GM20431 (cell line): Measurements from ENCODE around the gene UXS1.
"Not testable (repeated sequence)": the region's sequence is repeated elsewhere in the genome, so short reads cannot be mapped to it uniquely, and the experiment has no call there.

ENCODE experiments used
- in situ Hi-C: fragments of 300-500 bp; cut with MseI, MboI; formaldehyde crosslinking; loops from one replicate; pipeline ENCODE4 v1.15.0; 2020; ENCODE audit warnings: low sequenced_read_pairs; ENCODE audit not compliant: unreplicated experiment

The UXS1 gene

DNA sequence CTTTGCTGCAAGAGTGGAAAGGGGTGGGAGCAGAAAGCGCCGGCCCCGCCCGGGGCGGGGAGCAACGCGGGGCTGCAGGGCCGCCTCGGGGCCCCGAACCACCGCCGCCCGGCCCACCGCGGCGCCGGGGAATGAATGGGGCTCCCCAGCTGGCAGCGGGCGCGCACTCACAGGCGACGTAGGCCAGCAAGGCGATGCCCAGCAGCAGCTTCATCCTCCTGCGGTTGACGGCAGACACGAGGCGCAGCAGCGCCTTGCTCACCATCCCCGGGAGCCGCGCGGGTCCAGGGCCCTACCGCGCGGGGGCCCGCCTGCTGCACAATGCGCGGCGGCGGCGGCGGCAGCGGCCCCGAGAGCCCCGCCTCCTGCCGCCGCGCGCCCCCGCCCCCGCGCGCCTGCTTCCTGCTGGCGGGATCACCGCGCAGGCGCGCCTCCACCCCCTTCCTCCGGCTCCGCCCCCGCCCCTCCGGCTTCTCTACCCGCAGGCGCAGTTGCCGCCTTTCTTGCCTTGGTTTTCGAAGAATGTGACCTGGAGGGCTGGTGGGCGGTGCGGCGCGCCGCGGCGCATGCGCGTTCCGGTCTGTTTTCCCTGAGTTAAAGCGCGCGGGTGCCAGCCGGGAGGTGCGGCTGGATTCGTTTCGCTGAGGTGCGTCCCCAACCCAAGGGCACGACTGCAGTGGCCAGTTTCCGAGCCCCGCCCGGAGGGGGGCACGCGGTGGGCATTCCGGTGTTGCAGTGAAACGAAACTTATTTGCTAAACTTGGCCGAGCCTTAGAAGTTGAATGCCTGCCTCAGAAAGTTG is at the start of gene UXS1:
Gene UXS1, minus strand, starts transcription at position 325 of the 802 bp plus-strand sequence. Its CDS starts 60 bp downstream, at position 265.
- in situ Hi-C loops, result no loop called here

DNA sequence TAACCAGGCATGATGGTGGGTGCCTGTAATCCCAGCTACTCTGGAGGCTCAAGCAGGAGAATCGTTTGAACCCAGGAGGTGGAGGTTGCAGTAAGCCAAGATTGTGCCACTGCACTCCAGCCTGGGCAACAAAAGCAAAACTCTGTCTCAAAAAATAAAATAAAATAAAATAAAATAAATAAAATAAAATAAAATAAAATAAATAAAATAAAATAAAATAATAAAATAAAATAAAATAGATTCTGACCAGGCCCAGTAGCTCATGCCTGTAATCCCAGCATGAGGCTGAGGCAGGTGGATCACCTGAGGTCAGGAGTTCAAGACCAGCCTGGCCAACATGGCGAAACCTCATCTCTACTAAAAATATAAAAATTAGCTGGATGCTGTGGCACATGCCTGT is 45.4 kb upstream of the UXS1 start:
- in situ Hi-C loops, result loop anchor here (25.0 kb wide), 1 partner anchor 127 kb away; no protein-coding TSS in a partner anchor

DNA sequence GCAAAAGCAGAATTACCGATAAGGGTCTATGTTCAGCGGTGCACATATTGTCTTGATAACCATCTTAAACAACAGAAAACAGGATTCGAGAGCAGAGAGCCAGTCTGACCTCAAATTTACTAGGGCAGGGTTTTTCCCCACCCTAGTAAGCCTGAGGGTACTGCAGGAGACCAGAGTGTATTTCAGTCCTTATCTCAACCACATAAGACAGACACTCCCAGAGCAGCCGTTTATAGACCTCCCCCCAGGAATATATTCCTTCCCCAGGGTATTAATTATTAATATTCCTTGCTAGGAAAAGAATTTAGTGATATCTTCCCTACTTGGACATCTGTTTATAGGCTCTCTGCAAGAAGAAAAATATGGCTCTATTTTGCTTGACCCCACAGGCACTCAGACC is 41.3 kb upstream of the UXS1 start:
- in situ Hi-C loops, result loop anchor here (25.0 kb wide), 1 partner anchor 123 kb away; no protein-coding TSS in a partner anchor

DNA sequence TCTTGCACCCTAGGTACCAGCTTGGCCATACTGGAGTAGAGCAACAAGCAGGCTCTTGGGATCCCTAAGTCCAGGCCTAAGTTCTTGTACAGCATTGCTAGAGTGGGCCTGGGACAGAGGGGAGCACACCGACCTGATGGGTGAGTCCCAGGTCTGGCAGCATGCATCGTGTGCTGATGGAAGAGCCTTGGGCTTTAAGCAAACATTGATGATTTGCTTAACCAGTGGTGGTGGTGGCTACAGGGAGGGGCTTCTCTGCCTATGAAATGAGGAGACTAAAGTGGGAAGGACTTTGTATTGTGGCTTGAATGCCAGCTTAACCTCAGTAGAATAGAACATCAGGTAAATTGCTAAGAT is 39.2 kb upstream of the UXS1 start:
- in situ Hi-C loops, result loop anchor here (25.0 kb wide), 1 partner anchor 121 kb away; no protein-coding TSS in a partner anchor

DNA sequence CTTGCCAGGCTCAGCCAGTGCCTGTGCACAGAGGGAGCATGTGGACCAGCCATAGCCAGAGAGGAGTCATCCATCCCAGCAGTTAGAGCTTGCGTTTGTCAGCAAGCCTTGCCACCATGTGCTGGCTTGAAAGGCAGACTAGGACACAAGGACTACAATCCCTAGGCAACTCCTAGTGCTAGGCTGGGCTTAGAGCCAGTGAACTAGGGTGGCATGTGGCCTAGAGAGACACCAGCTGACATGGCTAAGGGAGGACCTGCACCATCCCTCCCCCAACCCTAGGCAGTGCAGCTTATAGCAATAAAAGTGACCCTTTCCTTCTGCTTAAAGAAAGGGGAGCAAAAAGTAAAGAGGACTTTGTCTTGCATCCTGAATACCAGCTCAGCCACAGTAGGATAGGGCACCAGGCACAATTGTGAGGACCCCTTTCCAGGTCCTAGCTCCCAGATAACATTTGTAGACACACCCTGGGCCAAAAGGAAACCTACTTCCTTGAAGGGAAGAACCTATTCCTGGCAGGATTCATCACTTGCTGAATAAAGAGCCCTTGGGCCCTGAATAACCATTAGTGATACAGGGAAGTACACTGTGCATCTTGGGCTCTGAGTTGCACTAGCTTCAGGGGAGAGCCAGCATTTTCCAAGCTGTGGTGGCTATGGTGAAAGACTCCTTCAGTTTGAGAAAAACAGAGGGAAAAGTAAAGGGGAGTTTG is 38.7 kb upstream of the UXS1 start:
- in situ Hi-C loops, result loop anchor here (25.0 kb wide), 1 partner anchor 120 kb away; no protein-coding TSS in a partner anchor

DNA sequence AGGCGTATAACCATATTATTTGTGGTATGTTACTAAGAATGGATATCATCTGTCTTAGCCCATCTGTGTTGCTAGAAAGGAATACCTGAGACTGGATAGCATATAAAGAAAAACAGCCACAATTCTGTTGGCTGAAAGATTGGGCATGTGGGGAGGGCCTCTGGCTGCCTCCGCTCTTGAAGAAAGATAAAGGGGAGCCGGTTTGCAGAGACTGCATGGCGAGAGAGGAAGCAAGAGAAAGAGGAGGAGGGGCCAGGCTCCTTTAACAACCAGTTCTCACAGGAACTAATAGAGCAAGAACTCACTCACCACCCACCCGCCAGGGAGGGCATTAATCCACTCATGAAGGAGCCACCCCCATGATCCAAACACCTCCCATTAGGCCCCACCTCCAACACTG is 29.2 kb upstream of the UXS1 start:
- in situ Hi-C loops, result no loop called here

DNA sequence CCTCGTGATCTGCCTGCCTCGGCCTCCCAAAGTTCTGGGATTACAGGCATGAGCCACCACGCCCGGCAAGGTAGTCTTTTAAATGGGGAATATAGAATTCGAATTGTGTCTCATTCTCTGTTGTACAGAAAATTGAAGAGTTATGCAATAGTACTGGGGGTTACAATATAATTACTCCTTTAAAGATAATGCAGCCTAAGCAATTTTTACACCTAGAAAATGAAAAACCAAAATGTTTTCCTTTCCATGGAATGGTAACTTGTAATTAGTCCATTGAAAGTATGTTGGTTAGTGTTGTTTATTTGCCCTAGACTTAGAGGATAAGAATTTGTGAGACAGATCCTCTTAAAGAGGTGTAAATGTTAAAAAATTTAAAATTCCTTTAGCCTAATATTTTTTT is 28.0 kb upstream of the UXS1 start:
- in situ Hi-C loops, result not testable (repeated sequence)

DNA sequence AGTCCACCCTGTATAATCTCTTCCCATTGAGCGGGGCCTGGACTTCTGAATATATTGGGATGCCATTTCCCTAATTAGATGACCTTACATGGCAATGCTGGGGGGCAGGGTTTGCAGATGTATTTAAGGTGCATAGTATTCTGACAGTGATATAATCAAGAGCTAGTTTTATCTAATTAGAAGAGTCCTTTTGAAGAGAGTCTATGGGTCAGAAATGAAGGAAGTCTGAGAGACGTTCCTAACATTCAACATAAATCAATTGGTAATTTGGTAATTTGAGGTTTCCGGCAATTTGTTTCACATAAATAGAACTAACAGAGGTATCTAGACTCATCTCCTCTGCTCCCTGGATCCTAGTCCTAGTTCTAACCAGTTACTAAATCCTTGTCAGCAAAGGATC is 25.7 kb upstream of the UXS1 start:
- in situ Hi-C loops, result no loop called here

DNA sequence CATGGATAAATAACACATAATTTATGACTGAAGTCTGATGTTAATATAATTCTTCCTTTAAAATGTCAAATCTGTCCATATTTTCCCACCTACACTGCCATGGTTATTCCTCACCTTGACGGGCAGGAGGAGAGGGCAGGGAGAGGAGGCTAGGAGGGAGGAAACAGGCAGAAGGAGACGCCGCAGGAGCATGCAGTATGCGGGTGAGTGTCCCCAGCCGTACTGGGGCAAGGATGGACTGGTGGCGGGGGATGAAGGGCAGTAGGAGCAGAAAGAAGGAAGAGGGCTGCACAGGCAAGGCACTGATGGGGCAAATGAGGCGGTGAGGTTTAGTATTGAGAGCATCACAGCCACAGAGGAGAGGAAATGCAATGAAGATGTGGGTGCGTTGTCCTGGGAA is 25.1 kb upstream of the UXS1 start:
- in situ Hi-C loops, result not testable (repeated sequence)

DNA sequence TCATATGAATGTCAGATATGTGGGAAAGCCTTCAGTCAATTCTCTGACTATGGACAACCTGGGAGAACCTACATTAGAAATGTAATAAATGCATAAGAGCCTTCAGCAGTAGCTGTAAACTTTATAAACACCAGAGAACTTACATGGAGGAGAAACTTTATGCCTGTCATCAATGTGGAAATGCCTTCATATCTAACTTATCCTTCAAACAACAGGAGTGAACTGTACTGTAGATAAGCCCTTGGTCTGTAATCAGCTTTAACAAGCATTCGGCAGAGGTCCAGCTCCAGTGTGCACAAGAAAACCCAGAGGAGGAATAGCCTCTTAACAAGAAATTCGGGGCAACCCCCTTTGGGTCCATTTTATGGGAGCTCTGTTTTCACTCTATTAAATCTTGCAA is 14.8 kb upstream of the UXS1 start:
- in situ Hi-C loops, result no loop called here

DNA sequence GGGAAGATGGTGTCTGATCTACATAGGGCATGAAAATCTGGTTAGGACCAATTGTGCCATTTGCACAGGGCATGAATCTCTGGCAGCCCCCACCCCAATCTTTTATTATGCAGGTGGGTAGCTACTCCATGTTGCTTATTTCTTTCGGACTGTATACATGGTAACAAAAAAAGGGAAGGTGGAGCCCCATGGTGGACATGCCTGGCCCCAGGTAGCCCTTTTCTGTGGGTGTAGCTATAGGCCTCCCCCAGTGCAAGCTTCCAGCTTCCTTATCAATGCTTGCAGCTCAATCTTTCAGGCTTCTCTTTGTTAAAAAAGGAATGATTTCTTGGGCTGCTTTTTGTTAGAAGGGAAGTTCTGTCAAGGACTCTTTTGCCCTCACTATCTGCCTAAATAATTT is 14.3 kb upstream of the UXS1 start:
- in situ Hi-C loops, result no loop called here

DNA sequence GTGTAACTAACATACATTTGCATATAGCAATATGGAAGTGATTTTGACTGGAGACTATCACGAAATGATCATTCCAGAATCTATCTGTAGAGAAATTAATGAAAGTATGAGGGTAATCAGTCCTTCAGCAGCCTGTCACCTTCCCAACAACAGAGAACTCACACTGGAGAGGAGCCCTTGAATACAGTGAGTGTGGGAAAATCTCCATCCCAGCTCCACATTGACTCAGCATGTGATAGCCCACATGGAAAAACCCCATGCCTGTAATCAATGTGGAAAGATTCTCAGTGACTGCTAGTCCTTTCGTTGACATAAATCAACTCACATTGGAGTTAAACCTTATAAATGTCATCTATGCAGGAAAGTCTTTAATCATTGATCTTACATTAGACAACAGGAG is 13.1 kb upstream of the UXS1 start:
- in situ Hi-C loops, result no loop called here

DNA sequence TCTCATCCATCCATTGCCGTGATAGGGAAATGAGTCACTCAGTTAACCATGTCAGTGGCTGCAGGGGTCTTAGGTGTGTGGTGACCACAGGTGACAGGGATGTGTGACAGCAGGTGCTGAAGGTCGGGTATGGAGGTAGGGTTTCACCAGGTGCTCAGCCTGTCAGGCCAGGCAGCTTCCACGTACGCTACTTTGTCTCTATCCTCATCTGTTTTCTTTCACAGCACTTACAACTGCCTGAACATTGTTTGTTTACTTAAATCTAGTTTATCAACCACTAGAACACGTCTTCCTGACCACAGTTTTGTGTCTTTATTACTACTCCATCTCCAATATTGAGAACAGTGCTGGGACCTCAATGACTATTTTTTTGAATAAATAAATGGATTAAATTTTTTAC is 11.4 kb upstream of the UXS1 start:
- in situ Hi-C loops, result no loop called here

DNA sequence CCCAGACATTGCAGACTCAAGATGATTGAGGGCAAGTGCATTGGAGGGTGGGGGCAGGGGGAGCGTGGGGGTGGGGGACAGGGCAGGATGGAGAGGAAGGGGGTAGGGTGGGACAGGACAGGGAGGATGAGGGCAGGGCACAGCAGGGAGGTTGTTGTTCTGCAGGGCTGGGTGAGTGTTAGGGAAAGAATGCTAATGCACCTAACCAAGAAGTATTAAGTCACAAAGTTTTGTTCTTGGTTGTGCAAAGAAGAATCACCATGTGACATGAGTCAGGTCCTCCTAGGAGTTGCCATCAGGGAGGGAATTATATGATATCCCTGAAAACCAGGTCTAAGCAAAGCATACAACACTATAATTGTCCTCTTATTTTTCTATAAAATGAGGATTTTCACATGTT is 10.4 kb upstream of the UXS1 start:
- in situ Hi-C loops, result not testable (repeated sequence)

DNA sequence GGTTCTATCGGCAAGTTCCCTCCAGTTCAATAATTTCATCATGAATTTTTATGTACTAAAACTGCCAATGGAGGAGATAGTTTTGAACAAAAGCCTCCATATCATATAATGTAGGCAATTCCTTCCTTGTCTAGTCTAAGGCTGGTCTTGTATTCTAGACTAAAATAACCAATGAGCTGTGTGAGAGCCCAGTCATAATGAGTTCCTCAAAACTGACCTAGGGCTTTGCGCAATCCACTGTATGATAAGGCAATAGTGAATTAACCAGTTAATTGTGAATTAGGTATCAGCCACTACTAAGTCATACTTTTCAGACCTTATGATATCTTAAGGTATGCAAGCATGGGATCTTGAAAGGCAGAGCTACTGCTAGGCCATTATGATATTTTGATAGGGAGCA is 7.6 kb upstream of the UXS1 start:
- in situ Hi-C loops, result no loop called here

DNA sequence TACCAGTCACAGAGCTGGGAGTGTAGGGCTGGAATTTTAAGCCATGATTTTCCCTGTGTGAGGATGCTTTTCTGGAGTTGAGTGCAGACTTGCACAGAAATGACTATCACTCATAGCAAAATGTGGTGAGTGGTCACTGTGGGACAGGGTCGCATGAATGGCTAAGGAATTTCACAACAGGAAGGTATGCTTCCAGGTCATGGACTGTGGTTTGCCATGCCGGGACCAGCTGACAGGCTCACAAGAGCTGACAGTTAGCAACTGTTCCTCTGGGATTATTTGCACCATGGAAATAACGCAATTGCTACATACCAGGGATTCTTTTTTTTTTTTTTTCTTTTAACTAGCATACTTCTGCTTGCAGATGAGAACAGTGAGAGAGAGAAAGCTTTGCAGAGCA is 3.8 kb upstream of the UXS1 start:
- in situ Hi-C loops, result no loop called here

DNA sequence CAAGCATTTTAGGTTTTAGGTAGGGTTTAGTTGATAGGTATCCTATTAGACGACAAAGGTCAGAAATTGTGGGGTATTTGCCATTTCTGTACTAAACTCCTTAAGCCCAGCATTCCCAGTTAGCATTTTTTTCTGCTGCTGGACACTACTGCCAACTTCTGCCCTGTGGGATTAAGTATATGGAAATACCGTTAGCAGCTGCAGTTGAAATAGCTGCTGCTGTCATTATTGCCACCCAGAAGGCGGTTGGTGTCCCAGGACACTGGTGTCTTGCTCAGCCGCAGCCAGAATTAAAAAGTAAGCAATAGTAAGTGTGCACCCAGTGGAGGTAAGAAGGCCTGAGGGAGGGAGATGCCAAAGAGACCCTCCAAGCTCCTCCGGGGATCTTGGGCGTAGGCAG is 1.9 kb upstream of the UXS1 start:
- in situ Hi-C loops, result no loop called here

DNA sequence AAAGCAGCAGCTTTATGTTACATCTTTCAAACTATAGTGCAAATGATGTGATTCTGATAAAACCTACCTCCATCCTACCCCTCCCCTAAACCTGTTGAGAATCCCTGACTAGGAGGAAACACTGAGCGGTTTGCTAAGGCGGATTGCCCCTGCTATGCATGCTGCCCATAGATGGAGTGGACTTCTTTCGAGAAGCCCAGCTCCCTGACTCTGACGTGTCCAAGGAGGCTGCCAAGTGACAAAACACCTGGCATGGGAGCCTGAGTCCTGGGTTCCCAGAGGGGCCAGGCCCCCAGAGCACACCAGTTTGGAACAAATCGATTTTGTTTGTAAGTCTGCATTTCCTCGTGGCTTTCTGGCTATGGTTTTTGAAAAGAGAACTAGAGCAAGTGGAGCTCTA is 1.4 kb upstream of the UXS1 start:
- in situ Hi-C loops, result no loop called here

DNA sequence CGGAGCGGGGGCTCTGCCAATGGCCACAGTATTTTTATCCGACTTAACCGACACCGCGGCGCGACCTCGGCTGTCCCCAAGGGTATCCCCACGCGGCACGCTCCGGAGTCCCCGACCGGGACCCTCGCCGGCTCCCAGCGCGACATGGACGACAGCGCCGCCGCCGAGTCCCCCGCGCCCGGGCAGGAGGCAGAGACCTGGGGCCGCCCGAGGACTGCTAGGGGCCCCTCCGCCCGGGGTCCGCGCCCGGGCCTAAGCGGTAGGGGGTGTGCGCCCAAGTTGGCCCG is 468 bp downstream of the UXS1 start:
- in situ Hi-C loops, result no loop called here

DNA sequence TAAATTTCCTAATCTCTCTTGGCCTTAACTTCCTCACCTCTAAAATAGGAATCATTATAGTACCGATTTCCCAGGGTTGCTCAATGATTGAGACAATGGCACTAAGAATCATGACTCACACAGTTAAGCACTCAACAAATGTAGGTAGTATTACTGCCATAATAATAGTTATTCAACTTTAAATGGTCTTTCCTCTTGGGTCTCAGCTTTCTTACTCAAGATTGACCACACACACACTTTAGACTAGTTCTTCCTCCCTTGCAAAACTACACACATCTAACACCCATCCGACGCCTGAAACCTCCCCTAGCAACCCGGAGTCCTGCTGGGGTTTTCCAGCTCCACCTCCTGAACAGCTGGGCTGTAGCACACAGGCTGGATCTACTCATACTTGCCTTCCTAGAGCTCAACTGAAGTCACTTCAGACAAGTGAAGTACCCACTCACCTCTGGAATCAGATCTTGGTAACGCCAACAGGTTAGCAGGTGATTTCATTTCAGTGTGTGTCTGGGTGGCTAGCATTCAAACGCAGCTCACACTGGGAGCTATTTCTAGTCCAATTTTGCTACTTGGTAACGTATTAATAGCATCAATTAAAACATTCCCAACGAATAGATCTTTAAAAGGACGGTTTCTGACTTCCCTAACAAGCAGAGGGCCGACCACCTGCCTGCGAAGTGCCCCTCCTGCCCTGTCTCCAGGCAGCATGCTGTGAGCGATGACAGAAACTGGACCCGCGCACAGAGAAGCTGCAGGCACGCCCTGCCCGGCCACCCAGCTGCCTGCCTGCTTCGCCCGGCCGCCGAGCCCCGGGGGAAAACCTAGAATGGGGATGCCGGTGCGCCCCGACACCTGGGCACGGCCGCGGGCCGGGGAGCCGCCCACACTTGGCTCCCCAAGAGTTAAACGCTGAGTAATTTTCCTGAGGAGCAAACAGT is 1.1 kb downstream of the UXS1 start:
- in situ Hi-C loops, result no loop called here
